K562 (cell line): Measurements from ENCODE around the gene EPX.

Experiments
- BRCA1 ChIP-seq, 2 experiments: fragments of 450-650 bp in 1 of 2; sonication (generic) in 1 of 2; formaldehyde crosslinking in 1 of 2; IDR thresholded peaks; 2 replicates each; pipeline versions ENCODE4 v1.5.0 to v1.6.1; 2017 to 2020; ENCODE audit warnings: mild to moderate bottlenecking in 1 of 2, missing genetic modification reagents in 1 of 2
- CBX3 ChIP-seq, 2 experiments: IDR thresholded peaks; 1 replicate in 1 of 2; 2 replicates in 1 of 2; pipeline ENCODE4 v1.6.1; 2012; ENCODE audit warnings: inconsistent platforms in 2 of 2, low read length in 2 of 2, borderline replicate concordance in 1 of 2, control low read depth in 1 of 2
- ELF4 ChIP-seq: fragments of 450-650 bp; formaldehyde crosslinking; IDR thresholded peaks from 2 replicates; pipeline ENCODE4 v1.4.0; 2022; ENCODE audit warnings: missing genetic modification characterization
- POLR2A ChIP-seq: fragments of 450-650 bp; conservative IDR thresholded peaks from 2 replicates; pipeline ENCODE4 v1.6.1; 2016
- RAD21 ChIP-seq, 2 experiments: fragments of 250-450 bp in 1 of 2; fragments of 450-650 bp in 1 of 2; sonication (Bioruptor Pico) in 1 of 2; formaldehyde crosslinking in 1 of 2; IDR thresholded peaks in 1 of 2; conservative IDR thresholded peaks in 1 of 2; 2 replicates each; pipeline versions ENCODE4 v1.4.0 to v1.8.0; 2020 to 2022; ENCODE audit warnings: mild to moderate bottlenecking in 2 of 2, moderate library complexity in 1 of 2
- ZNF263 ChIP-seq: sonication (generic); formaldehyde crosslinking; IDR thresholded peaks from 2 replicates; pipeline ENCODE4 v1.8.0; 2022; ENCODE audit warnings: mild to moderate bottlenecking, missing genetic modification reagents, borderline replicate concordance
- ZNF41 ChIP-seq: fragments of 250-450 bp; sonication (Bioruptor Pico); conservative IDR thresholded peaks from 2 replicates; pipeline ENCODE4 v1.4.0; 2020; ENCODE audit warnings: mild to moderate bottlenecking
- TF ChIP-seq, protein P1 (sequence below), 3 experiments: IDR thresholded peaks in 2 of 3; conservative IDR thresholded peaks in 1 of 3; 2 replicates each; pipeline ENCODE4 v1.5.1; 2011 to 2012; ENCODE audit warnings: low read length in 3 of 3, mild to moderate bottlenecking in 3 of 3, control low read depth in 2 of 3, improper control_type of control experiment in 1 of 3, inconsistent platforms in 1 of 3, low read depth in 1 of 3, mixed read lengths in 1 of 3, moderate library complexity in 1 of 3; ENCODE audit not compliant: insufficient read depth in 2 of 3
- TF ChIP-seq, protein P2 (sequence below): fragments of 250-450 bp; sonication (Bioruptor Pico); IDR thresholded peaks from 2 replicates; pipeline ENCODE4 v1.8.0; 2021; ENCODE audit warnings: moderate library complexity, mild to moderate bottlenecking, inconsistent platforms
- TF ChIP-seq, protein P3 (sequence below): sonication (generic); formaldehyde crosslinking; IDR thresholded peaks from 2 replicates; pipeline ENCODE4 v1.8.0; 2022; ENCODE audit warnings: mild to moderate bottlenecking, low read depth, missing genetic modification reagents

DNA sequence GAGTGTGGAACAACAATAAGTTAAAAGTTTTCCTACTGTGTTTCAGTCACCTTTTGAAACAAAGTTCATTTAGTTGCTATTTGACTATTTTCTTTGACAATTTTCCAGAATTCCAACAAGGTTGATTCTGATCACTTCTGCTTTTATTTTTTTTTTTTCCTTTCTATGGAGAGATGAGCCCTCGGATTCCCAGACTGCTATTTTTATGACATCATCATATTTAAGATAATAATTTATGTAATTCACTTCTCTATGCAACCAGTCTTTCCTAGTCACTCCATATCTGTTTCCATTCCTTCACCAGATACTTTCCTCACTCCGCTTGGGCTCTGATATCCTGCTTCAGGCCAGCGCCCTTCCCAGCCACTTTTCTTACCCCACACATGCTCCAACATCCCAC is 17.7 kb upstream of the EPX start:
- no peak for TF ChIP-seq POLR2A
- no peak for TF ChIP-seq BRCA1 (IDR thresholded peaks at IDR 0.05)
- TF ChIP-seq BRCA1 (CRISPR knock-in tag; IDR thresholded peaks at IDR 0.05) = no peak
- no peak for TF ChIP-seq ELF4
- TF ChIP-seq, protein P1, sequence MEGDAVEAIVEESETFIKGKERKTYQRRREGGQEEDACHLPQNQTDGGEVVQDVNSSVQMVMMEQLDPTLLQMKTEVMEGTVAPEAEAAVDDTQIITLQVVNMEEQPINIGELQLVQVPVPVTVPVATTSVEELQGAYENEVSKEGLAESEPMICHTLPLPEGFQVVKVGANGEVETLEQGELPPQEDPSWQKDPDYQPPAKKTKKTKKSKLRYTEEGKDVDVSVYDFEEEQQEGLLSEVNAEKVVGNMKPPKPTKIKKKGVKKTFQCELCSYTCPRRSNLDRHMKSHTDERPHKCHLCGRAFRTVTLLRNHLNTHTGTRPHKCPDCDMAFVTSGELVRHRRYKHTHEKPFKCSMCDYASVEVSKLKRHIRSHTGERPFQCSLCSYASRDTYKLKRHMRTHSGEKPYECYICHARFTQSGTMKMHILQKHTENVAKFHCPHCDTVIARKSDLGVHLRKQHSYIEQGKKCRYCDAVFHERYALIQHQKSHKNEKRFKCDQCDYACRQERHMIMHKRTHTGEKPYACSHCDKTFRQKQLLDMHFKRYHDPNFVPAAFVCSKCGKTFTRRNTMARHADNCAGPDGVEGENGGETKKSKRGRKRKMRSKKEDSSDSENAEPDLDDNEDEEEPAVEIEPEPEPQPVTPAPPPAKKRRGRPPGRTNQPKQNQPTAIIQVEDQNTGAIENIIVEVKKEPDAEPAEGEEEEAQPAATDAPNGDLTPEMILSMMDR (IDR thresholded peaks at IDR 0.05 in 2 of 3, conservative IDR thresholded peaks at IDR 0.05 in 1 of 3; ENCODE audit: insufficient read depth in 2 of 3, low read depth in 1 of 3, low read length in 3 of 3) = no peak
- no peak for TF ChIP-seq RAD21 (CRISPR knock-in tag; conservative IDR thresholded peaks at IDR 0.05 in 1 of 2, IDR thresholded peaks at IDR 0.05 in 1 of 2)
- TF ChIP-seq CBX3 (IDR thresholded peaks at IDR 0.05; ENCODE audit: borderline replicate concordance in 1 of 2, low read length in 2 of 2) = no peak
- no peak for TF ChIP-seq ZNF263 (CRISPR knock-in tag)
- TF ChIP-seq ZNF41 = no peak
- TF ChIP-seq, protein P2, sequence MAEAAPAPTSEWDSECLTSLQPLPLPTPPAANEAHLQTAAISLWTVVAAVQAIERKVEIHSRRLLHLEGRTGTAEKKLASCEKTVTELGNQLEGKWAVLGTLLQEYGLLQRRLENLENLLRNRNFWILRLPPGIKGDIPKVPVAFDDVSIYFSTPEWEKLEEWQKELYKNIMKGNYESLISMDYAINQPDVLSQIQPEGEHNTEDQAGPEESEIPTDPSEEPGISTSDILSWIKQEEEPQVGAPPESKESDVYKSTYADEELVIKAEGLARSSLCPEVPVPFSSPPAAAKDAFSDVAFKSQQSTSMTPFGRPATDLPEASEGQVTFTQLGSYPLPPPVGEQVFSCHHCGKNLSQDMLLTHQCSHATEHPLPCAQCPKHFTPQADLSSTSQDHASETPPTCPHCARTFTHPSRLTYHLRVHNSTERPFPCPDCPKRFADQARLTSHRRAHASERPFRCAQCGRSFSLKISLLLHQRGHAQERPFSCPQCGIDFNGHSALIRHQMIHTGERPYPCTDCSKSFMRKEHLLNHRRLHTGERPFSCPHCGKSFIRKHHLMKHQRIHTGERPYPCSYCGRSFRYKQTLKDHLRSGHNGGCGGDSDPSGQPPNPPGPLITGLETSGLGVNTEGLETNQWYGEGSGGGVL (CRISPR knock-in tag) = no peak
- TF ChIP-seq, protein P3, sequence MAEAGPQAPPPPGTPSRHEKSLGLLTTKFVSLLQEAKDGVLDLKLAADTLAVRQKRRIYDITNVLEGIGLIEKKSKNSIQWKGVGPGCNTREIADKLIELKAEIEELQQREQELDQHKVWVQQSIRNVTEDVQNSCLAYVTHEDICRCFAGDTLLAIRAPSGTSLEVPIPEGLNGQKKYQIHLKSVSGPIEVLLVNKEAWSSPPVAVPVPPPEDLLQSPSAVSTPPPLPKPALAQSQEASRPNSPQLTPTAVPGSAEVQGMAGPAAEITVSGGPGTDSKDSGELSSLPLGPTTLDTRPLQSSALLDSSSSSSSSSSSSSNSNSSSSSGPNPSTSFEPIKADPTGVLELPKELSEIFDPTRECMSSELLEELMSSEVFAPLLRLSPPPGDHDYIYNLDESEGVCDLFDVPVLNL = no peak
